ENCODE data around the gene GLT8D2. TPM values are rescaled to one million over a fixed set of nuclear protein-coding genes. Genes with fewer than 3 reads are reported as not detected.

Gene GLT8D2
- total RNA-seq, 2 experiments from 2014 or later = not detected

GRCh38 chr12:104011253-104011652 lies 38.7 kb downstream of the GLT8D2 start:
- DNase-seq (no peak), ATAC-seq (ENCODE audit: poor library complexity) (no peak)
- H3K4me3 Mint-ChIP-seq = no peak overlapping the region
- POLR2A ChIA-PET = no interaction called here
- Histone ChIP-seq H3K4me3 (ENCODE audit: low read length) (no peak overlapping the region), H3K9me3 (ENCODE audit: control insufficient read depth in 1 of 2, insufficient read depth in 1 of 2, low read length in 2 of 2) (peaks cover 0 to 5% of the 10 kb centered on the region in 2 experiments), H3K4me1 (ENCODE audit: insufficient read depth, low read length) (no peaks in the 10 kb centered on the region), H3K27ac (ENCODE audit: low read depth in 1 of 2, low read length in 2 of 2) (no peak overlapping the region), H3K36me3 (ENCODE audit: insufficient read depth, low read length) (no peaks in the 10 kb centered on the region), H3K27me3 (ENCODE audit: control insufficient read depth in 1 of 2, insufficient read depth in 2 of 2, low read length in 2 of 2) (no peaks in the 10 kb centered on the region)
- intact Hi-C loops (cut with DNase I, micrococcal nuclease) = no loop called here
- H3K27ac Mint-ChIP-seq = no peak overlapping the region
- CTCF ChIA-PET = interaction anchor here (1.0 kb wide), 1 partner anchor 31 kb away, joined by 3 read pairs; no protein-coding TSS in a partner anchor
- H3K36me3 Mint-ChIP-seq (ENCODE audit: low read depth) = no peaks in the 10 kb centered on the region
- TF ChIP-seq CTCF (IDR thresholded peaks at IDR 0.05) = no peak
- H3K4me1 Mint-ChIP-seq (ENCODE audit: low read depth) = no peaks in the 10 kb centered on the region
- peaks cover 2% of the 10 kb centered on the region for H3K9me3 Mint-ChIP-seq
- H3K27me3 Mint-ChIP-seq = peaks cover 24% of the 10 kb centered on the region

- Mint-ChIP-seq H3K36me3 (ENCODE audit: low read depth) (no peaks in the 10 kb centered on the region), H3K27ac (no peak overlapping the region), H3K4me1 (ENCODE audit: low read depth) (no peaks in the 10 kb centered on the region), H3K9me3 (peaks cover 2% of the 10 kb centered on the region), H3K27me3 (peaks cover 26% of the 10 kb centered on the region), H3K4me3 (no peak overlapping the region)
- no peak for TF ChIP-seq CTCF (IDR thresholded peaks at IDR 0.05)
- H3K4me1 ChIP-seq (ENCODE audit: insufficient read depth, low read length) = no peaks in the 10 kb centered on the region
- ATAC-seq (ENCODE audit: poor library complexity) (no peak), DNase-seq (no peak)
- H3K4me3 ChIP-seq (ENCODE audit: low read length) = no peak overlapping the region
- intact Hi-C loops (cut with DNase I, micrococcal nuclease) = no loop called here
- H3K27me3 ChIP-seq (ENCODE audit: control insufficient read depth in 1 of 2, insufficient read depth in 2 of 2, low read length in 2 of 2) = no peaks in the 10 kb centered on the region
- H3K27ac ChIP-seq (ENCODE audit: low read depth in 1 of 2, low read length in 2 of 2) = no peak overlapping the region
- ChIA-PET CTCF (interaction anchor here (1.0 kb wide), 1 partner anchor 31 kb away, joined by 3 read pairs; no protein-coding TSS in a partner anchor), POLR2A (no interaction called here)
- H3K36me3 ChIP-seq (ENCODE audit: insufficient read depth, low read length) = no peaks in the 10 kb centered on the region
- H3K9me3 ChIP-seq (ENCODE audit: control insufficient read depth in 1 of 2, insufficient read depth in 1 of 2, low read length in 2 of 2) = peaks cover 0 to 5% of the 10 kb centered on the region in 2 experiments
These were observed 39.3 kb downstream of the GLT8D2 start for GRCh38 chr12:104010606-104011169.

GRCh38 chr12:104010121-104010520 lies 39.9 kb downstream of the GLT8D2 start:
- Histone ChIP-seq H3K36me3 (ENCODE audit: insufficient read depth, low read length) (no peaks in the 10 kb centered on the region), H3K27ac (ENCODE audit: low read depth in 1 of 2, low read length in 2 of 2) (no peak overlapping the region), H3K27me3 (ENCODE audit: control insufficient read depth in 1 of 2, insufficient read depth in 2 of 2, low read length in 2 of 2) (no peaks in the 10 kb centered on the region), H3K4me3 (ENCODE audit: low read length) (no peak overlapping the region), H3K4me1 (ENCODE audit: insufficient read depth, low read length) (no peaks in the 10 kb centered on the region), H3K9me3 (ENCODE audit: control insufficient read depth in 1 of 2, insufficient read depth in 1 of 2, low read length in 2 of 2) (peaks cover 0 to 5% of the 10 kb centered on the region in 2 experiments)
- H3K27me3 Mint-ChIP-seq = peaks cover 26% of the 10 kb centered on the region
- H3K4me3 Mint-ChIP-seq = no peak overlapping the region
- H3K9me3 Mint-ChIP-seq = peaks cover 2% of the 10 kb centered on the region
- TF ChIP-seq CTCF (IDR thresholded peaks at IDR 0.05) = no peak
- no peaks in the 10 kb centered on the region for H3K36me3 Mint-ChIP-seq (ENCODE audit: low read depth)
- intact Hi-C loops (cut with DNase I, micrococcal nuclease) = no loop called here
- no peak for DNase-seq
- ATAC-seq (ENCODE audit: poor library complexity) = no peak
- no peaks in the 10 kb centered on the region for H3K4me1 Mint-ChIP-seq (ENCODE audit: low read depth)
- H3K27ac Mint-ChIP-seq = no peak overlapping the region
- ChIA-PET CTCF (interaction anchor here (1.0 kb wide), 1 partner anchor 32 kb away, joined by 3 read pairs; no protein-coding TSS in a partner anchor), POLR2A (no interaction called here)

Data from CD4-positive, alpha-beta T cell (primary cell).